ENCODE data around the gene LRMDA. TPM values are rescaled to one million over a fixed set of nuclear protein-coding genes. Genes with fewer than 3 reads are reported as not detected.

The LRMDA gene
- total and polyA plus RNA-seq, 4 donors, result 12.1 to 40.8 (median 21.6) TPM

DNA sequence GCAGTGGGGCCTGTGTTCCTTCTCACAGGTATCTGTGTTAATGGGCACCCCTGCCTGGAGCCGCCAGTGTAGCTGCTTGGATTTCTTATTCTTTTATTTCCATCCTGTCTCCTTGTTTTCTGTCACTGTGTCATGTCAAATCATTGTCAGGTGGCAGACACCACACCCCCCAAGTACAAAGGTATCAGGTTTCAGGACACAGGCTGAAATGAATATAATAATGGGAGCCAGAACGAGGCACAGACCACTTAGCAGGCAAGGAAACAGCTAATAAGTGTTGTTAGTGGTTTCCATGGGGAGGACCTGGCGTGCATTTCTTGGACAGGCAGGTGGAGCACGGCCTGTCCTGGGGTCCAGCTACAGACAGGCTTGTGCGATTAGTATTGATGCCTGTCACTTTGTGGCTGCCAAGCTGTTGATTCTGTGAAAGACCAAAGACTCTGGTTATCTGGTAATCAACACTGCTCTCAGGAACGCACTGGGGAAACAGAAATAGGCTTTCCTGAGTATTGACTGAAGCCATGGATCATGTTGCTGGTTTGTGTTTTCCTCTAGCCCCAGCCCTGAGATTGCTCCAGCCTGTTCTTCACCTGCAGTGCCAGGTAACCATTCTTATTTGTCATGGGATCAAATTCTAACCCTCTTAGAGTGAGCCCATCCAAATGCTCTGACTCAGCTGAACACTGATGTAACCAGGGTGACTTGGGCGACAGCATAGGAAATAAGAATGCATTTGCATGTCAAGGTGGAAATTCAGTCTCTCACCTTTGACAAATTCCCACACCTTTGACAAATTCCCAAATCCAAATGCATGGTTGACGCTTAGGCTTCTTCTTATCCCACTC, 1002.0 kb downstream of the LRMDA start:
- Histone ChIP-seq H3K27ac (ENCODE audit: low read depth in 1 of 2, low read length in 1 of 2) (peak overlapping the region; percentile 81 to 85), H3K4me3 (no peak overlapping the region), H3K9ac (ENCODE audit: insufficient read depth in 1 of 2, low read length in 2 of 2) (no peak overlapping the region), H3K27me3 (ENCODE audit: control insufficient read depth in 3 of 3, insufficient read depth in 3 of 3, low read length in 2 of 3) (no peaks in the 10 kb centered on the region), H3K36me3 (ENCODE audit: control insufficient read depth in 4 of 4, insufficient read depth in 4 of 4, low read length in 4 of 4) (peaks cover 0 to 3% (median 0%) of the 10 kb centered on the region in 4 donors), H3K4me1 (ENCODE audit: control insufficient read depth in 5 of 5, insufficient read depth in 5 of 5, low read length in 5 of 5) (peaks cover 5 to 33% (median 9%) of the 10 kb centered on the region in 5 donors), H3K9me3 (ENCODE audit: control insufficient read depth in 4 of 4, insufficient read depth in 3 of 4, low read length in 3 of 4) (no peaks in the 10 kb centered on the region)
- DNase-seq (peak; percentile 39 to 49 (median 40)), ATAC-seq (ENCODE audit: insufficient read depth, low FRiP score) (no peak)
- WGBS, 2 donors, result 74 to 88% methylated on average over 8 of the region's 8 CpGs
- TF ChIP-seq, protein P1, sequence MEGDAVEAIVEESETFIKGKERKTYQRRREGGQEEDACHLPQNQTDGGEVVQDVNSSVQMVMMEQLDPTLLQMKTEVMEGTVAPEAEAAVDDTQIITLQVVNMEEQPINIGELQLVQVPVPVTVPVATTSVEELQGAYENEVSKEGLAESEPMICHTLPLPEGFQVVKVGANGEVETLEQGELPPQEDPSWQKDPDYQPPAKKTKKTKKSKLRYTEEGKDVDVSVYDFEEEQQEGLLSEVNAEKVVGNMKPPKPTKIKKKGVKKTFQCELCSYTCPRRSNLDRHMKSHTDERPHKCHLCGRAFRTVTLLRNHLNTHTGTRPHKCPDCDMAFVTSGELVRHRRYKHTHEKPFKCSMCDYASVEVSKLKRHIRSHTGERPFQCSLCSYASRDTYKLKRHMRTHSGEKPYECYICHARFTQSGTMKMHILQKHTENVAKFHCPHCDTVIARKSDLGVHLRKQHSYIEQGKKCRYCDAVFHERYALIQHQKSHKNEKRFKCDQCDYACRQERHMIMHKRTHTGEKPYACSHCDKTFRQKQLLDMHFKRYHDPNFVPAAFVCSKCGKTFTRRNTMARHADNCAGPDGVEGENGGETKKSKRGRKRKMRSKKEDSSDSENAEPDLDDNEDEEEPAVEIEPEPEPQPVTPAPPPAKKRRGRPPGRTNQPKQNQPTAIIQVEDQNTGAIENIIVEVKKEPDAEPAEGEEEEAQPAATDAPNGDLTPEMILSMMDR (IDR thresholded peaks at IDR 0.05; ENCODE audit: control extremely low read depth, extremely low read depth), result no peak

DNA sequence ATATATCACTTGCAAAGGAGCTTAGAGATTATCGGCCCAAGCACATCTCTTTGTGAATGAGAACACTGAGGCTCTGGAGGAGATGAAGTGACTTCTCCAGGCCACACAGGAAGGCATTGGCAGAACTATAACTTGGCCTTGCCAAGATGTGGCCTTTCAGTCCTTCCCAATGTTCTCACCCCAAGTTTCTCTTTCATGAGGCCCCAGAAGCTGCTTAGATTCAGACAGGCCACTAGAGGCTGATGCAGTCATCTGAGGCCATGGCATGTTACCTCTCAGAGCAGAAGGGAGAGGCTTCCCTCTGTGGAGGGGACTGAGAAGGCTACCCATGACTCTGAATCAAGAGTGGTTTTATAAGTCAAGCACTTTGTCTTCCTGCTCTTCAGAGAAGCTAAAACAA, 1003.7 kb downstream of the LRMDA start:
- H3K27me3 ChIP-seq (ENCODE audit: control insufficient read depth in 3 of 3, insufficient read depth in 3 of 3, low read length in 2 of 3), result no peaks in the 10 kb centered on the region
- ATAC-seq (ENCODE audit: insufficient read depth, low FRiP score) (no peak), DNase-seq (peak in 1 of 3 donors; percentile 13)
- WGBS, 2 donors, result 85 to 94% methylated on average over 1 of the region's 1 CpG
- peak overlapping the region in 1 of 2 donors; percentile 72 for H3K27ac ChIP-seq (ENCODE audit: low read depth in 1 of 2, low read length in 1 of 2)
- H3K4me1 ChIP-seq (ENCODE audit: control insufficient read depth in 5 of 5, insufficient read depth in 5 of 5, low read length in 5 of 5), result peaks cover 0 to 24% (median 7%) of the 10 kb centered on the region in 5 donors
- TF ChIP-seq, protein P1 (IDR thresholded peaks at IDR 0.05; ENCODE audit: control extremely low read depth, extremely low read depth), result no peak
- H3K36me3 ChIP-seq (ENCODE audit: control insufficient read depth in 4 of 4, insufficient read depth in 4 of 4, low read length in 4 of 4), result peaks cover 0 to 3% (median 0%) of the 10 kb centered on the region in 4 donors
- H3K4me3 ChIP-seq, result no peak overlapping the region
- H3K9me3 ChIP-seq (ENCODE audit: control insufficient read depth in 4 of 4, insufficient read depth in 3 of 4, low read length in 3 of 4), result no peaks in the 10 kb centered on the region
- H3K9ac ChIP-seq (ENCODE audit: insufficient read depth in 1 of 2, low read length in 2 of 2), result no peak overlapping the region

DNA sequence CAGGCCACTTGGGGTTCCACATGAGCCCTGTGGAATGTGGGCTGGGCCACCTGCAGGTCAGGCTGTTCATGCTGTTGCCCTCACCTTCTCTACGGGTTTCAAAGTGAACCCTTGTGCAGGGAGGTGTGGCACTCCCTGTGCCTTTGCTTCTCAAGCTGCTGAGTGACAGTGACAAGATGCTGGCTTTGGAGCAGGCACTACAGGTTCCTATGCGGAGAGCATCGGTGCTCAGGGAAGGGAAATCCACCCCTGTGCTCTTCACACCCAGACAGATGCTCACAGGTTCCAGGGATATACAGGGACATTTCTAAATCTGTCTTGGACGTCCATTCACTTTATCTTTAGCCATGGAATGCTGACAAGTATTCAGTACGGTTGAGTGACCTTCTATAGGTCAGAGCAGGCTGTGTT, 1005.0 kb downstream of the LRMDA start:
- H3K36me3 ChIP-seq (ENCODE audit: control insufficient read depth in 4 of 4, insufficient read depth in 4 of 4, low read length in 4 of 4), result peaks cover 0 to 3% (median 0%) of the 10 kb centered on the region in 4 donors
- H3K9ac ChIP-seq (ENCODE audit: insufficient read depth in 1 of 2, low read length in 2 of 2), result no peak overlapping the region
- DNase-seq, result no peak
- no peak overlapping the region for H3K4me3 ChIP-seq
- no peaks in the 10 kb centered on the region for H3K9me3 ChIP-seq (ENCODE audit: control insufficient read depth in 4 of 4, insufficient read depth in 3 of 4, low read length in 3 of 4)
- 65 to 73% methylated on average over 5 of the region's 5 CpGs for WGBS, 2 donors
- TF ChIP-seq, protein P1 (IDR thresholded peaks at IDR 0.05; ENCODE audit: control extremely low read depth, extremely low read depth), result no peak
- no peak for ATAC-seq (ENCODE audit: insufficient read depth, low FRiP score)
- H3K4me1 ChIP-seq (ENCODE audit: control insufficient read depth in 5 of 5, insufficient read depth in 5 of 5, low read length in 5 of 5), result peaks cover 0 to 21% (median 0%) of the 10 kb centered on the region in 5 donors
- peak overlapping the region in 1 of 2 donors; percentile 72 for H3K27ac ChIP-seq (ENCODE audit: low read depth in 1 of 2, low read length in 1 of 2)
- H3K27me3 ChIP-seq (ENCODE audit: control insufficient read depth in 3 of 3, insufficient read depth in 3 of 3, low read length in 2 of 3), result no peaks in the 10 kb centered on the region

Data from lung (tissue), 12 donors.